Prostate gland (tissue), 2 donors: Measurements from ENCODE around the gene PXN. TPM values are rescaled to one million over a fixed set of nuclear protein-coding genes. Genes with fewer than 3 reads are reported as not detected.
"Not testable (repeated sequence)": the region's sequence is repeated elsewhere in the genome, so short reads cannot be mapped to it uniquely, and the experiment has no call there.

Source experiments
- DNase-seq: peaks from one replicate; pipeline ENCODE4 v3.0.0-alpha.2; 2019; ENCODE audit warnings: low spot score
- H3K27ac ChIP-seq, 2 donors: fragments of 200-600 bp; sonication (generic); 2 replicates each; pipeline ENCODE4 v1.5.1; 2017 to 2019
- H3K27me3 ChIP-seq: fragments of 200-600 bp; sonication (generic); replicated peaks from 2 replicates; pipeline ENCODE4 v1.5.1; 2019; ENCODE audit not compliant: insufficient read depth
- H3K36me3 ChIP-seq, 2 donors: fragments of 200-600 bp; sonication (generic); 1 replicate in 1 of 2; 2 replicates in 1 of 2; pipeline versions ENCODE4 v1.5.1 to v1.8.1; 2017 to 2019
- H3K4me1 ChIP-seq: fragments of 200-600 bp; sonication (generic); replicated peaks from 2 replicates; pipeline ENCODE4 v1.5.1; 2019
- H3K4me3 ChIP-seq, 2 donors: fragments of 200-600 bp; sonication (generic); 2 replicates each; pipeline ENCODE4 v1.5.1; 2017 to 2019
- H3K9me3 ChIP-seq: fragments of 200-600 bp; sonication (generic); 2 replicates; pipeline ENCODE4 v1.5.1; 2017
- CTCF ChIP-seq, 4 experiments: fragments of 200-600 bp in 2 of 4; fragments of 450-650 bp in 2 of 4; sonication (generic) in 2 of 4; IDR thresholded peaks; 1 replicate in 3 of 4; 2 replicates in 1 of 4; pipeline ENCODE4 v1.5.1; 2016 to 2019; ENCODE audit warnings: antibody characterized with exemption in 4 of 4, mild to moderate bottlenecking in 2 of 4, moderate library complexity in 2 of 4
- POLR2A ChIP-seq: fragments of 450-650 bp; IDR thresholded peaks from one replicate; pipeline ENCODE4 v1.6.1; 2016; ENCODE audit warnings: antibody characterized with exemption, mild to moderate bottlenecking
- POLR2AphosphoS5 ChIP-seq: sonication (generic); formaldehyde crosslinking; IDR thresholded peaks from one replicate; pipeline ENCODE4 v1.6.1; 2017; ENCODE audit warnings: antibody characterized with exemption
- WGBS: methylation state at CpG from one replicate; pipeline ENCODE4 v1.1.5; 2018; 5-methylcytosine and 5-hydroxymethylcytosine counted together
- intact Hi-C: fragments of 100-400 bp; cut with DNase I; formaldehyde crosslinking; loops from one replicate; pipeline ENCODE4 v1.14.2; 2022
- total RNA-seq, 2 donors: library from RNA; depleted of rRNA; stranded (reverse); fragments of >200 nt; gene quantifications; one replicate each; pipeline ENCODE4 v1.1.0, GENCODE V29; 2016

PXN gene
- total RNA-seq, 2 donors from 2014 or later, result 58.3 to 113 TPM

DNA sequence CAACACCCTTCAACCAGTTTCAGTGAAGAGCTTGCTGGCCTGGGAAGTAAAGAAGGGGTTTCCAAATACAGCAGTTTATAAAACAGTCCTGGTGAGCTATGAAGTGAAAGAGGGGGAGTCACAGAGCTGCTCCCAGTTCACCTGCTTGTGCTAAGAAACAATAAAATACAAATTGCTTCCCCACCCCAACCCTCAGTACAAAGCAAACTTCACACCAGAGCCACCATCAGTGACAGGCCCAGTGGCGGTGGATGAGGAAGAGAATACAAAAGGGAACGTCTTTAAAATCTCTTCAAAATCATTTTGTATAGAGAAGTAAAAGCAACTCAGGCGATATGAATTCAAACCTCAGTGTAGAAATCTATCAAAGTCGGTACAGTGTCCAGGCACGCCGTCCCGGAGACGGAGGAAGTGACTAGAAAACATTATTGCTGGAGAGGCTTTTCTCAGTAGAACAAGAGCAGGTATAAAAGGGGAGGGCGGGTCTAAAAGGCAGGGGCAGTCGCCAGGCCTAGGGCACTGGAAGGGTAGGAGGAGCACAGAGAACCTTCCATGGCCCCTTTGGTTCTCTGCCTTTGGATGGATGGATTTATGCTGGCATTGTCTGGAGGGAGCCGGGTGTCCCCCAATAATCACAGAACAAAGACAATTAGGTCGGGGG is 54.2 kb downstream of the PXN start:
- Histone ChIP-seq H3K4me1 (no peaks in the 10 kb centered on the region), H3K27ac (no peak overlapping the region), H3K4me3 (no peak overlapping the region), H3K9me3 (no peaks in the 10 kb centered on the region), H3K27me3 (no peaks in the 10 kb centered on the region), H3K36me3 (peaks cover 19 to 24% of the 10 kb centered on the region in 2 donors)
- DNase-seq, result no peak
- TF ChIP-seq CTCF (IDR thresholded peaks at IDR 0.05), result no peak
- no peak for TF ChIP-seq POLR2AphosphoS5
- TF ChIP-seq POLR2A, result no peak
- intact Hi-C loops, result no loop called here
- WGBS, result 76% methylated on average over 12 of the region's 12 CpGs

GRCh38 chr12:120209851-120210250 is 55.7 kb downstream of the PXN start:
- Histone ChIP-seq H3K27me3 (no peaks in the 10 kb centered on the region), H3K4me3 (no peak overlapping the region), H3K9me3 (no peaks in the 10 kb centered on the region), H3K36me3 (peaks cover 11 to 16% of the 10 kb centered on the region in 2 donors), H3K4me1 (no peaks in the 10 kb centered on the region), H3K27ac (no peak overlapping the region)
- intact Hi-C loops, result no loop called here
- no peak for DNase-seq
- 69% methylated on average over 13 of the region's 13 CpGs for WGBS
- no peak for TF ChIP-seq POLR2AphosphoS5
- TF ChIP-seq POLR2A, result no peak

DNA sequence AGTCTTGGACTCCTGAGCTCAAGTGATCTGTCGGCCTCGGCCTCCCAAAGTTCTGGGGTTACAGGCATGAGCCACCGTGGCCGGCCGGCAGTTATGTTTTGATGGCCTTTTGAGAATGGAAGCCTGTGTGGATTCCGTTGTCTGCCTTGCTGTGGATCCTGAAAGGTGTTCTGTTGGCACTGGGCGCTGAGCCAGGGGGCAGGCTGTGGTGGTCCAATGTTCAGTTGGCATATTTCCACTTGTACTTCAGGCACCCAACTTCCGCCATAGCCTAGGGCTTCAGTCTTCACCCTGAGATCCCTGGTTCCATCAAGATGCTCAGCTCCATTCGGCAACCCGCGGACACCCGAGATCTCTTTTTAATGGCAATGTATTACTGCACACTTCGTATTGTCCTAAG is 58.3 kb downstream of the PXN start:
- H3K36me3 ChIP-seq, result peaks cover 7 to 9% of the 10 kb centered on the region in 2 donors
- intact Hi-C loops, result no loop called here
- no peak overlapping the region for H3K27ac ChIP-seq
- 92% methylated on average over 13 of the region's 13 CpGs for WGBS
- no peaks in the 10 kb centered on the region for H3K9me3 ChIP-seq
- TF ChIP-seq POLR2AphosphoS5 (no peak), POLR2A (no peak), CTCF (IDR thresholded peaks at IDR 0.05) (no peak)
- no peak overlapping the region for H3K4me3 ChIP-seq
- no peak for DNase-seq
- H3K27me3 ChIP-seq, result no peaks in the 10 kb centered on the region
- no peaks in the 10 kb centered on the region for H3K4me1 ChIP-seq

- intact Hi-C loops, DNase-seq: not testable (repeated sequence)
- 98% methylated on average over 5 of the region's 5 CpGs for WGBS
Measured at GRCh38 chr12:120206781-120207180, 58.7 kb downstream of the PXN start.

DNA sequence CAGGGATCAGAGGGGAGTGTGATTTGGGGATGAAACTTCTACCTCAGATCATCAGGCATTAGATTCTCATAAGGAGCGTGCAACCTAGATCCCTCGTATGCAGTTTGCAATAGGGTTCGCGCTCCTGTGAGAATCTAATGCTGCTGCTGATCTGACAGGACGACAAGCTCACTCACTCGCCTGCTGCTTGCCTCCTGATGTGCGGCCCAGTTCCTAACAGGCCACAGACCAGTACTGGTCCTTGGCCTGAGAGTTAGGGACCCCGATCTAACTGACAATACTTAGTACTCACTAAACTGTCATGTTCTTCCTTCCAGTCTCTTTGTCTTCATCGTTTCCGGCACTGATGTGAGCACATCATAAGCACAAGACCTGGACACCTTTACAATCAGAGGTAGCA is 59.3 kb downstream of the PXN start:
- H3K27ac ChIP-seq, result no peak overlapping the region
- H3K27me3 ChIP-seq, result no peaks in the 10 kb centered on the region
- H3K36me3 ChIP-seq, result peaks cover 0 to 6% of the 10 kb centered on the region in 2 donors
- TF ChIP-seq CTCF (IDR thresholded peaks at IDR 0.05) (no peak), POLR2A (no peak), POLR2AphosphoS5 (no peak)
- DNase-seq, result no peak
- H3K4me1 ChIP-seq, result no peaks in the 10 kb centered on the region
- no peaks in the 10 kb centered on the region for H3K9me3 ChIP-seq
- intact Hi-C loops, result no loop called here
- WGBS, result 94% methylated on average over 10 of the region's 10 CpGs
- H3K4me3 ChIP-seq, result no peak overlapping the region

More at GRCh38 chr12:120206781-120207180, 58.7 kb downstream of the PXN start:
- not testable (repeated sequence) for H3K36me3 ChIP-seq, H3K4me1 ChIP-seq, H3K9me3 ChIP-seq, H3K27me3 ChIP-seq, H3K4me3 ChIP-seq, H3K27ac ChIP-seq

DNA sequence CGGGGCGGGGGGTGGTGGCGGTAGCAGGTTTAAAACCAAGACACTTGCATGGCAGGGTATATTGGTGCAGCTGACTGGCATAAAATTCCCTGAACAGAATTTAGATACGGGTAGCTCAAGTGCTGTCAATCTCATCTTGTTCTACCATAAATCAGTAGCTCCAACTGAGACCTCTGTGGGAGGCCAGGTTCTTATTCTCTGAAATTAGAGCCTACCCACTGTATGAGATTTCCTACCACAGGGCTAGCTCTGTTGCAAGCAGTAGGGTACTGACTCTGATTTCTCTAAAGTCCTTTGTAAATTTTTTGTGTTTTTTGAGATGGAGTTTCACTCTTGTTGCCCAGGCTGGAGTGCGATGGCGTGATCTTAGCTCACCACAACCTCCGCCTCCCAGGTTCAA is 61.4 kb downstream of the PXN start:
- Histone ChIP-seq H3K27me3 (no peaks in the 10 kb centered on the region), H3K4me3 (no peak overlapping the region), H3K9me3 (no peaks in the 10 kb centered on the region), H3K36me3 (no peaks in the 10 kb centered on the region), H3K27ac (no peak overlapping the region), H3K4me1 (peaks cover 6% of the 10 kb centered on the region)
- 86% methylated on average over 7 of the region's 7 CpGs for WGBS
- TF ChIP-seq POLR2A, result no peak
- TF ChIP-seq CTCF (IDR thresholded peaks at IDR 0.05), result no peak
- TF ChIP-seq POLR2AphosphoS5, result no peak
- DNase-seq, result no peak
- intact Hi-C loops, result no loop called here
